22Rv1 (cell line): Measurements from ENCODE around the gene GLCCI1.

Experiments
- ZFX ChIP-seq: fragments of 450-650 bp; IDR thresholded peaks from 2 replicates; pipeline ENCODE4 v1.6.1; 2017; ENCODE audit warnings: antibody characterized with exemption, borderline replicate concordance
- TF ChIP-seq, protein P1 (sequence below): fragments of 450-650 bp; IDR thresholded peaks from 2 replicates; pipeline ENCODE4 v1.5.1; 2017; ENCODE audit warnings: mild to moderate bottlenecking

DNA sequence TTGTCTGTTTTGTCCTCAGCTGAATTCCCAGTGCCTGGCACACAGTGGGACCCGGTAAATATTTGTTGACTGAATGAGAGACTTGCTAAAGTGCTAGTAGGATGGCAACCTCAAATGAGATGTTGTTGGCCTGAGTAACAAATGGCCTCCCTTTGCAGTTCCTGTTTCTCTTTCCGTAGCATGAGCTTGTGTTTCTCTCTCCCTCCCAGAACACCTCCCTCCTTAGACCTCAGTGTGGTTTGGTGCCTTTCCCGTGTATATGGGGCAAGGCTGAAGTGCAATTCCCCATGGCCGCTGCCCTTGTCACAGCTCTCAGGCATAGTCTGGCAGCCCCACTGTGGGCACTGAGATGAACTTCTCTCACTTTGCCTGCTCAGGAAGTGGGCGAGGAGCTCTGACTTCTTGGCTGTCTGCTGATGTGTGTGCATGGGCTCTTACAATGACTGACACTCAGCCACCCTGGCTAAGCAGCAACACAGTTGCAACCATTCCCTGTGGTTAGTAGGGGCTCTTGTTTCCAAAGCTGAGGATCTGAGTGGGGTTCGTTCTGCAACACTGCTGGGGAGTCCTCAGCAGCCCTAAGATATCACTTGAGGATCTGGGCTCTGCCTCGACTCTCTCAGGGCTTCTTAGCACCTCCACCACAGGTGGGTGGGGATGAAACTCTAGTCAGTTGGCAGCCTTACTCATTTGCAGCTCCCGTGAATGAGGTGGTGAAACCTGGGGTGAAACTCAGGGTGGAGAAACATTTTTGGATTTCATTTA lies 157.3 kb downstream of the GLCCI1 start:
- TF ChIP-seq, protein P1, sequence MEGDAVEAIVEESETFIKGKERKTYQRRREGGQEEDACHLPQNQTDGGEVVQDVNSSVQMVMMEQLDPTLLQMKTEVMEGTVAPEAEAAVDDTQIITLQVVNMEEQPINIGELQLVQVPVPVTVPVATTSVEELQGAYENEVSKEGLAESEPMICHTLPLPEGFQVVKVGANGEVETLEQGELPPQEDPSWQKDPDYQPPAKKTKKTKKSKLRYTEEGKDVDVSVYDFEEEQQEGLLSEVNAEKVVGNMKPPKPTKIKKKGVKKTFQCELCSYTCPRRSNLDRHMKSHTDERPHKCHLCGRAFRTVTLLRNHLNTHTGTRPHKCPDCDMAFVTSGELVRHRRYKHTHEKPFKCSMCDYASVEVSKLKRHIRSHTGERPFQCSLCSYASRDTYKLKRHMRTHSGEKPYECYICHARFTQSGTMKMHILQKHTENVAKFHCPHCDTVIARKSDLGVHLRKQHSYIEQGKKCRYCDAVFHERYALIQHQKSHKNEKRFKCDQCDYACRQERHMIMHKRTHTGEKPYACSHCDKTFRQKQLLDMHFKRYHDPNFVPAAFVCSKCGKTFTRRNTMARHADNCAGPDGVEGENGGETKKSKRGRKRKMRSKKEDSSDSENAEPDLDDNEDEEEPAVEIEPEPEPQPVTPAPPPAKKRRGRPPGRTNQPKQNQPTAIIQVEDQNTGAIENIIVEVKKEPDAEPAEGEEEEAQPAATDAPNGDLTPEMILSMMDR = no peak
- TF ChIP-seq ZFX = no peak
